ENCODE data around the gene ATP2A3. TPM values are rescaled to one million over a fixed set of nuclear protein-coding genes. Genes with fewer than 3 reads are reported as not detected.

ATP2A3 gene
- total RNA-seq, 1 experiment from 2014 or later = 3.3 TPM

DNA sequence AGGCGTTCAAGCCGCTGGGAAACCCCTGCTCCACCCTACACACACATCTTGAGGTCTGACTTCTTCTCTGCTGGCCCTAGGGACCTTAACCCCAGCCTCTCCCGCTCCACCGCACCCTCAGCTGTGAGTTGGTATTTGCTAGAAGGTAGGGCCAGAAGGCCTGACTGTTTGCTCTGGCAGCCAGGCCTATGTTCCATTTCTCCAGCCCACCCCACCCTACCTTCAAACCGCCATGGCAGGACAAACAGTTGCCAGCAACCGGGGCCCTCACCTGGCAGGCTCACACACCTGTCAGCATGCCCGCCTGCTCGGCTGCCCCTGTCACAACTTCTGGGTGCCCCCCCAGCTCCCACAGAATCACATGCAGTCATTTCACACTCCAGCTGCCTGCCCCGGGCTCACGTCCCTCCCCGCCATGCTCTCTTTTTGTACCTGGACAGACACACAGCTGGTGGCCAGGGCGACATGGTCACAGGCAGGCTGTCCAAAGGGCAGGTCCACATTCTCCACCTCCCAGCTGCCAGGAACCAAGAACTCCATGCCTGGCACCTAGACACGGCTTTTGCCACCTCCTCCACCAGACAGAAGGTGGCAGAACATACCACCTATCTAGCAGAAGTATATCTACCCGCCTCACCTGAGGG is 2.6 kb upstream of the ATP2A3 start:
- no peaks in the 10 kb centered on the region for H3K79me2 ChIP-seq (ENCODE audit: low read length)
- H3K4me3 ChIP-seq (ENCODE audit: low read length) = no peak overlapping the region
- no peaks in the 10 kb centered on the region for H3F3A ChIP-seq (ENCODE audit: low read length, unreplicated experiment)
- intact Hi-C loops (cut with micrococcal nuclease) = no loop called here
- no peaks in the 10 kb centered on the region for H3K36me3 ChIP-seq (ENCODE audit: low read depth, low read length)
- H3K27ac ChIP-seq (ENCODE audit: low read length) = no peak overlapping the region
- BruUV-seq (replicated peaks) = no TSS peak
- no peaks in the 10 kb centered on the region for H3K27me3 ChIP-seq (ENCODE audit: low read length)
- H4K20me1 ChIP-seq (ENCODE audit: low read length) = no peaks in the 10 kb centered on the region
- H3K4me2 ChIP-seq (ENCODE audit: low read length) = no peak overlapping the region
- H3K9ac ChIP-seq (ENCODE audit: low read length) = no peak overlapping the region
- POLR2A ChIA-PET (ENCODE audit: unreplicated experiment) = no interaction called here
- DNase-seq (no peak), ATAC-seq (no peak)
- H3K9me3 ChIP-seq (ENCODE audit: low read length) = no peaks in the 10 kb centered on the region
- H3K9me2 ChIP-seq (replicated peaks; ENCODE audit: low read length) = no peaks in the 10 kb centered on the region
- TF ChIP-seq, protein P1, sequence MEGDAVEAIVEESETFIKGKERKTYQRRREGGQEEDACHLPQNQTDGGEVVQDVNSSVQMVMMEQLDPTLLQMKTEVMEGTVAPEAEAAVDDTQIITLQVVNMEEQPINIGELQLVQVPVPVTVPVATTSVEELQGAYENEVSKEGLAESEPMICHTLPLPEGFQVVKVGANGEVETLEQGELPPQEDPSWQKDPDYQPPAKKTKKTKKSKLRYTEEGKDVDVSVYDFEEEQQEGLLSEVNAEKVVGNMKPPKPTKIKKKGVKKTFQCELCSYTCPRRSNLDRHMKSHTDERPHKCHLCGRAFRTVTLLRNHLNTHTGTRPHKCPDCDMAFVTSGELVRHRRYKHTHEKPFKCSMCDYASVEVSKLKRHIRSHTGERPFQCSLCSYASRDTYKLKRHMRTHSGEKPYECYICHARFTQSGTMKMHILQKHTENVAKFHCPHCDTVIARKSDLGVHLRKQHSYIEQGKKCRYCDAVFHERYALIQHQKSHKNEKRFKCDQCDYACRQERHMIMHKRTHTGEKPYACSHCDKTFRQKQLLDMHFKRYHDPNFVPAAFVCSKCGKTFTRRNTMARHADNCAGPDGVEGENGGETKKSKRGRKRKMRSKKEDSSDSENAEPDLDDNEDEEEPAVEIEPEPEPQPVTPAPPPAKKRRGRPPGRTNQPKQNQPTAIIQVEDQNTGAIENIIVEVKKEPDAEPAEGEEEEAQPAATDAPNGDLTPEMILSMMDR (conservative IDR thresholded peaks at IDR 0.05; ENCODE audit: low read depth, low read length) = no peak
- TF ChIP-seq EZH2phosphoT487 (IDR thresholded peaks at IDR 0.05; ENCODE audit: borderline replicate concordance, low read length) = no peak
- no peak for TF ChIP-seq EZH2 (IDR thresholded peaks at IDR 0.05; ENCODE audit: low read length, unreplicated experiment)
- H2AFZ ChIP-seq (ENCODE audit: low read length) = no peak overlapping the region
- no peaks in the 10 kb centered on the region for H3K4me1 ChIP-seq (ENCODE audit: insufficient read depth, low read length)
- CTCF ChIA-PET = no interaction called here

DNA sequence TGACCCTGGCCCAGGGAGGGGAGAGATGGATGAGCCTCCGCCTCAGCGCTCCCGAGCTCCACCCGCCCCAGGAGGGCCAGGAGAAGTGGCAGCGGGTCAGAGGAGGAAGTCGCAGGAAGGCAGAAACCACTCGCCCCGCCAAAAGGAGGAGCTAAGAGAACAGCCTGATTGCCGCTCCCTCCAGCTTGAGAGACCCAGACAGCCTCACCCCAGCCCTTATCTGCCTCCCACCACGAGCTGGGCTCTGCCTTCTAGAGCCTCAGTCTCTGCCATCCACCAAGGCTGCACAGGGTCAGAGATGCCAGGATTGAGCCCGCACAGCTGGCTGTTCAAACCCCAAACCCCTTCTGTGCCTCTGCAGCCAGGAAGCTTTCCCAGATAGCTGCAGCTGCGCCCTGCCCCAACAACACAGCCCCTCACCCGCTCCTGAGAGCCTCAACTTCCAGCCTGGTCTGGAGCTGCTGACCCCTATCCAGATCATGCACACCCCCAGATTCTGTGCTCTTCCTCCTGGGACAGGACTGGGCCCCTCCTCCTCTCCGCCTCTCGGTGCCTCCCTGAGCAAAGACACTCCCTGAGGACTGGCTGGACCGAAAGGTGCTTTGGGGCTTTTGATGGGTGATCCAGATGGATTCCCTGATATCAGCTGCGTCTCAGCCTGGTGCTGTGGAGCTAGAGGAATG is 1.0 kb upstream of the ATP2A3 start:
- H3F3A ChIP-seq (ENCODE audit: low read length, unreplicated experiment) = no peaks in the 10 kb centered on the region
- peak overlapping the region; percentile 69 for H3K4me3 ChIP-seq (ENCODE audit: low read length)
- no peaks in the 10 kb centered on the region for H3K9me2 ChIP-seq (replicated peaks; ENCODE audit: low read length)
- DNase-seq = peak; percentile 54
- H3K9me3 ChIP-seq (ENCODE audit: low read length) = no peaks in the 10 kb centered on the region
- ATAC-seq = peak; percentile 93
- H3K9ac ChIP-seq (ENCODE audit: low read length) = no peak overlapping the region
- ChIA-PET CTCF (interaction anchor here (0.5 kb wide), 1 partner anchor 209 kb away, joined by 6 read pairs; no protein-coding TSS in a partner anchor), POLR2A (ENCODE audit: unreplicated experiment) (interaction anchor here (0.6 kb wide), 1 partner anchor 1075 kb away, joined by 3 read pairs; no protein-coding TSS in a partner anchor)
- H3K4me2 ChIP-seq (ENCODE audit: low read length) = peak overlapping the region; percentile 77
- peak overlapping the region; percentile 84 for H2AFZ ChIP-seq (ENCODE audit: low read length)
- H3K27me3 ChIP-seq (ENCODE audit: low read length) = no peaks in the 10 kb centered on the region
- H3K4me1 ChIP-seq (ENCODE audit: insufficient read depth, low read length) = peaks cover 8% of the 10 kb centered on the region
- no peak overlapping the region for H3K27ac ChIP-seq (ENCODE audit: low read length)
- no peaks in the 10 kb centered on the region for H3K79me2 ChIP-seq (ENCODE audit: low read length)
- intact Hi-C loops (cut with micrococcal nuclease) = no loop called here
- H4K20me1 ChIP-seq (ENCODE audit: low read length) = no peaks in the 10 kb centered on the region
- TF ChIP-seq EZH2phosphoT487 (IDR thresholded peaks at IDR 0.05; ENCODE audit: borderline replicate concordance, low read length) = no peak
- no peak for TF ChIP-seq EZH2 (IDR thresholded peaks at IDR 0.05; ENCODE audit: low read length, unreplicated experiment)
- TF ChIP-seq, protein P1 (conservative IDR thresholded peaks at IDR 0.05; ENCODE audit: low read depth, low read length) = no peak
- no TSS peak for BruUV-seq (replicated peaks)
- H3K36me3 ChIP-seq (ENCODE audit: low read depth, low read length) = no peaks in the 10 kb centered on the region
